Inferior parietal cortex (tissue), 1 donor: ENCODE measurements around the gene RNF208.

Experiments used
- DNase-seq: peaks from one replicate; pipeline ENCODE4 v3.0.0-alpha.2; 2016; ENCODE audit errors: extremely low spot score

Gene RNF208

DNA sequence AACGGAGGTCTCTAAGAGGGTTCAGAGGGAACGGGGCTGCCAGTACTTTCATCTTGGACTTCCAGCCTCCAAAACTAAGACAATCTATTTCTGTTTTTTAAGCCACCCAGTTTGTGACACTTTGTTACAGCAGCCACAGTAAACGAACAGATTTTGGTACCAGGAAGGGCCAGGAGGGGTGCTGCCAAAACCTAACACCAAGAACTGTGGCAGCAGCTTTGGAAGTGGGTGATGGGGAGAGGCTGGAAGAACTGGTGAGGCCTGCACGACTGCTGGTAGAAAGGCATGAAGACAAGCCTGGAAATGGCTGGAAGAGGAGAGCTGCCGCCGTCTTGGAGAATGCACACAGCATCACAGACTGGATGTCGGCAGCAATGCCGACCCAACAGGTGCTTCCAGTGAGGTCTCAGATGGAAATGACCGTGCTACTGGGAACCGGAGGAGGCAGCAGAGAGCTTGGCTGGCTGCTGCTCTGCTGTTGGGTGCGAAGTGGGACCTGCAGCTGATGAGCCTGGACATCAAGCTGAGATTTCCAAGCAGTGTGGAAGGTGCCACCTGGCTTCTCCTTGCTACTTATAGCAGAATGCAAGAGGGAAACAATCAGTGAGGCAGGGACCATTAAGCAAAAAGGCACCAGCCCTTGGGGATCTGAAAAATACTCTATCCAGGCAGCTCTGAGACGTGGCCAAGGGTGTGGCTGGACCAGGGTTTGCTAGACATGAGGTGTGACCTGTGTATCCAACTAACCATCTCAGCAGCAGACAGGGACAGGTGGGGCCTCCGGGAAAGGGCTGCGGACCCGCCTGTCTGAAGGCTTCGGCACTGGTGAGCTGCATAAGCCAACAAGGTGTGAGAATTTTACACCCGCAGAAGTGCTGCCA is 45.5 kb downstream of the RNF208 start:
- no peak for DNase-seq

DNA sequence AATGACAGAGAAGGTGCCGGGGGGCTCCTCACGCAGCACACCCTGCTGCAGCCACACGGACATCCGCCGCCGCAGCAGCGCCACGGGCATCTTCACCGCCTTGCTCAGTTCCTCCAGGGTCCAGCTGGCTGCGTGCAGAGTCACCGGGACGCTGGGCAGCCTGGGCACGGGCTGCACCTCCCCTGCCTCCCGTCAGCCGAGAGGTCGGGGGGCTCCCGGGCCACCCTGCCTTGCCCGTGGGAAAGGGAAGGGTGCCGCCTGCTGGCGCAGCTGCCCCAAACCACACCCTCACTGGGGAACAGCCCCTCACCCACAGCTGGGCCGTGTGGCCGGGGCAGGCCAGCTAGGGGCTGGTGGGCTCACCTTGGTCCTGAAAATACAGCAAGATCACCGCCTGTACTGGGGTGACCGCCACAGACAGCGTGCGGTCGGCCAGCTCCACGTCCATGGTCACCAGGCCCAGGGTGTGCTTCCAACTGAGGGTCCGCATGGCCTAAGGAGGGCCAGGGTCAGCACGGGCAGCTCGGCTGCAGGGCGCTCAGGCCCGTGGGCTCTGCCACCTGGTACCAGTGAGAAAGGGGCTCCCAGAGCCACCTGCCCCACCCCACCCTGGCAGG is 46.6 kb downstream of the RNF208 start:
- no peak for DNase-seq

- no peak for DNase-seq
These were observed 47.2 kb downstream of the RNF208 start for GRCh38 chr9:137174722-137175293.

DNA sequence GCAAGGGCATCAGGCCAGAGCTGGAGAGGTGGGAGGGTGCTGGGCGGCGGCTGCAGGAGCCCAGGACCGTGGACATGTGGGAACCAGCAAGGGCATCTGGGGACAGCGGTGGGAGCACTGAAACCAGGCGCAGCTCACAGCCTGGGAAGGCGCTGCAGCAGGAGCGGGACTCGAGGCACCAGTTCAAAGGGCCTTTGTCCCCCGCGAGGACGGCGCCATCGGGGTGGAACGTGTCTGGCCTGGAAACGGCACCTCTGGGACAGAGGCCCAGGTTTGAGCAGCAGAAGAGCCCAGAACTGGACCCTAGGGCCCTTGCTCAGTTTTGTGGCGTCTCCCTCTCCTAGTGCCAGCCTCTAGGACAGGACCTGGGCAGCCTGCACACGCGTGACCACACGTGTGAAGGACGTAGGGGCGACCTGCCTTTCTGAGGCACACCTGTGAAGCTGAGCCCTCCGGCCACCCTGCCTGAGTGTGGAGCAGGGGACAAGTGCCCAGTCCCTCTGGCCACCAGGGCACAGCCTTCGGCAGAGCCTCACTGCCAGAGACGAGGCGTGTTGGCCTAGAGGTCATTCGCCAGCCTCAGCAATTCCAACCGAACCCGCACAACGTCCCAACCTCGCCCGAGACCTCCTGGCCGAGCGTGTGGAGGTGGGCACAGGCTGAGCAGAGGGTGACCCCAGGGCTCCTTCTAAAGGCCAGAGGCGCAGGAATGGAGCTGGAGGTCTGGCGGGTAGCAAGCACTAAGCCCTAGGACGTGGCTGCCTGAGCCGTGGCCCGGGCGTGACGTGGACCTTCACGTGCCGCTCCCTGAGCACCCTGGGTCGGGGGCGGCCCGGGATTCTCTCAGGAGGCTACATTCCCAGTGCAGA is 48.0 kb downstream of the RNF208 start:
- no peak for DNase-seq

- DNase-seq, result no peak
These were observed 48.9 kb downstream of the RNF208 start for GRCh38 chr9:137172901-137173795.

- DNase-seq, result no peak
These were observed 50.7 kb downstream of the RNF208 start for GRCh38 chr9:137171149-137171900.

DNA sequence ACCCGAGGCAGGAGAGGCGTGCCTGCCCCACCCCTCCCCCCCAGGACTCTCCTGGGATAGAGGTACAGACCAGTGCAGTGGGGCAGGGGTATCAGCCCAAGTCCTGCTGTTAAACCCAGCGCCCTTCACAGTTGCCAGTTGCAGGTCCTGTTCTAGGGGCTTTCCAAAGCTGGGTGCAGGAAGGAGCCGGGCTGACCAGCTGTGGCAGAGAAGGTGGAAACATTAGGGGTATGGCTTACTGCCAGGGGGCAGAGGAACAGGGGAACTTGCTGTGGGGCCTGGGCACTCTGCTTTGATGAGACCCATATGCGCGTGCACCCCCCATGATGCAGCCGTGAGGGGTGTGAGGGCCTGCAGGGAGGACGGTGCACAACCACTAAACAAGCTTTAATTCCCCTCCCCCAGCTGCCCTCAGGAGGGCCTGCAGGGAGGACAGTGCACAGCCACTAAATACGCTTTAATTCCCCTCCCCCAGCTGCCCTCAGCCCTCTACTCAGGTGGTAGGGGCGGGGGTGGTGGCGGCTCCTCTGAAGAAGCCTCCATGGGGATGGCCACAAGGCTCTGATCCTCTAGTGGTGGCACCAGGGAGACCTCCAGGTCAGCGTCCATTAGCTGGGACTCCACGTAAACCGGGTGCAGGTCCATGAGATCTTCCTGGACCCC is 51.4 kb downstream of the RNF208 start:
- no peak for DNase-seq
